Vagina (tissue), 2 donors: ENCODE data around the gene PLEKHS1.

Experiments used
- CTCF ChIP-seq, 3 experiments: fragments of 450-650 bp in 2 of 3; fragments of 200-600 bp in 1 of 3; sonication (generic) in 1 of 3; IDR thresholded peaks; one replicate each; pipeline ENCODE4 v1.5.1; 2017 to 2019; ENCODE audit warnings: antibody characterized with exemption in 3 of 3, mild to moderate bottlenecking in 2 of 3, moderate library complexity in 2 of 3
- POLR2AphosphoS5 ChIP-seq, 2 donors: sonication (generic); formaldehyde crosslinking; IDR thresholded peaks; one replicate each; pipeline ENCODE4 v1.9.0; 2017; ENCODE audit warnings: antibody characterized with exemption in 2 of 2, mild to moderate bottlenecking in 2 of 2, low read depth in 1 of 2; ENCODE audit not compliant: insufficient read depth in 1 of 2

- TF ChIP-seq POLR2AphosphoS5 (IDR thresholded peaks at IDR 0.05; ENCODE audit: insufficient read depth in 1 of 2, low read depth in 1 of 2) (no peak), CTCF (IDR thresholded peaks at IDR 0.05) (no peak)
Observed at GRCh38 chr10:113754768-113755167, 3.3 kb downstream of the PLEKHS1 start.
